ENCODE data around the gene PCDHA11.
"Not testable (repeated sequence)": the region's sequence is repeated elsewhere in the genome, so short reads cannot be mapped to it uniquely, and the experiment has no call there.

Gene PCDHA11

DNA sequence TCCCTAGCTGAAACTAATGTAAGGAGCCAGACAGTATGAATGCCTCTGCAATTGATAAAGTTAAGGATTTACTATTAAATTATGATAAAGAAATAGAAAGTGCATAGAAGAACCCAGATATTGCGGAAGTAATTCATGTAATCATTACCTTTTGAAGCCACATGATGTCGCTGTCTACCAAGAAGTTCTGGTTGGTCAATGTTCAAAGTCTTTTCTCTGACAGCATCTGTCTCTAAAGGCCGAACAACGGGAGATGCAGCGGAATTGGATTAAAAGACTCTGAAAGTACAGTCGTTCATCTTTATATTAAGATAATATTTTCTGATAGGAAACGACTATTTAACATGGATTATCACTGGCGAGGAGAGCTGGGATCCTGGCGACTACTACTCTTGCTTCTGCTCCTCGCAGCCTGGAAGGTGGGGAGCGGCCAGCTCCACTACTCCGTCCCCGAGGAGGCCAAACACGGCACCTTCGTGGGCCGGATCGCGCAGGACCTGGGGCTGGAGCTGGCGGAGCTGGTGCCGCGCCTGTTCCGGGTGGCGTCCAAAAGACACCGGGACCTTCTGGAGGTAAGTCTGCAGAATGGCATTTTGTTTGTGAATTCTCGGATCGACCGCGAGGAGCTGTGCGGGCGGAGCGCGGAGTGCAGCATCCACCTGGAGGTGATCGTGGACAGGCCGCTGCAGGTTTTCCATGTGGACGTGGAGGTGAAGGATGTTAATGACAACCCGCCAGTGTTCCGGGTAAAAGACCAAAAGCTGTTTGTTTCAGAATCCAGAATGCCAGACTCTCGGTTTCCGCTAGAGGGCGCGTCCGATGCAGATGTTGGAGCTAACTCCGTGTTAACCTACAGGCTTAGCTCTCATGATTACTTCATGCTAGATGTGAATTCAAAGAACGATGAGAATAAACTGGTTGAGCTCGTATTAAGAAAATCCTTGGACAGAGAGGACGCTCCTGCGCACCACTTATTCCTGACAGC, 27.5 kb upstream of the PCDHA11 start, which contains the start of gene PCDHA8:
Gene PCDHA8 (plus strand): TSS at position 210 of the 985 bp plus-strand sequence. CDS start 135 bp downstream, at position 345.
- no peak for DNase-seq (ENCODE audit: extremely low spot score)
- TF ChIP-seq, protein P1, sequence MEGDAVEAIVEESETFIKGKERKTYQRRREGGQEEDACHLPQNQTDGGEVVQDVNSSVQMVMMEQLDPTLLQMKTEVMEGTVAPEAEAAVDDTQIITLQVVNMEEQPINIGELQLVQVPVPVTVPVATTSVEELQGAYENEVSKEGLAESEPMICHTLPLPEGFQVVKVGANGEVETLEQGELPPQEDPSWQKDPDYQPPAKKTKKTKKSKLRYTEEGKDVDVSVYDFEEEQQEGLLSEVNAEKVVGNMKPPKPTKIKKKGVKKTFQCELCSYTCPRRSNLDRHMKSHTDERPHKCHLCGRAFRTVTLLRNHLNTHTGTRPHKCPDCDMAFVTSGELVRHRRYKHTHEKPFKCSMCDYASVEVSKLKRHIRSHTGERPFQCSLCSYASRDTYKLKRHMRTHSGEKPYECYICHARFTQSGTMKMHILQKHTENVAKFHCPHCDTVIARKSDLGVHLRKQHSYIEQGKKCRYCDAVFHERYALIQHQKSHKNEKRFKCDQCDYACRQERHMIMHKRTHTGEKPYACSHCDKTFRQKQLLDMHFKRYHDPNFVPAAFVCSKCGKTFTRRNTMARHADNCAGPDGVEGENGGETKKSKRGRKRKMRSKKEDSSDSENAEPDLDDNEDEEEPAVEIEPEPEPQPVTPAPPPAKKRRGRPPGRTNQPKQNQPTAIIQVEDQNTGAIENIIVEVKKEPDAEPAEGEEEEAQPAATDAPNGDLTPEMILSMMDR (IDR thresholded peaks at IDR 0.05; ENCODE audit: control extremely low read depth, extremely low read depth, low read depth, missing control alignments): no peak
- ChIA-PET CTCF (no interaction called here), POLR2A (no interaction called here)

DNA sequence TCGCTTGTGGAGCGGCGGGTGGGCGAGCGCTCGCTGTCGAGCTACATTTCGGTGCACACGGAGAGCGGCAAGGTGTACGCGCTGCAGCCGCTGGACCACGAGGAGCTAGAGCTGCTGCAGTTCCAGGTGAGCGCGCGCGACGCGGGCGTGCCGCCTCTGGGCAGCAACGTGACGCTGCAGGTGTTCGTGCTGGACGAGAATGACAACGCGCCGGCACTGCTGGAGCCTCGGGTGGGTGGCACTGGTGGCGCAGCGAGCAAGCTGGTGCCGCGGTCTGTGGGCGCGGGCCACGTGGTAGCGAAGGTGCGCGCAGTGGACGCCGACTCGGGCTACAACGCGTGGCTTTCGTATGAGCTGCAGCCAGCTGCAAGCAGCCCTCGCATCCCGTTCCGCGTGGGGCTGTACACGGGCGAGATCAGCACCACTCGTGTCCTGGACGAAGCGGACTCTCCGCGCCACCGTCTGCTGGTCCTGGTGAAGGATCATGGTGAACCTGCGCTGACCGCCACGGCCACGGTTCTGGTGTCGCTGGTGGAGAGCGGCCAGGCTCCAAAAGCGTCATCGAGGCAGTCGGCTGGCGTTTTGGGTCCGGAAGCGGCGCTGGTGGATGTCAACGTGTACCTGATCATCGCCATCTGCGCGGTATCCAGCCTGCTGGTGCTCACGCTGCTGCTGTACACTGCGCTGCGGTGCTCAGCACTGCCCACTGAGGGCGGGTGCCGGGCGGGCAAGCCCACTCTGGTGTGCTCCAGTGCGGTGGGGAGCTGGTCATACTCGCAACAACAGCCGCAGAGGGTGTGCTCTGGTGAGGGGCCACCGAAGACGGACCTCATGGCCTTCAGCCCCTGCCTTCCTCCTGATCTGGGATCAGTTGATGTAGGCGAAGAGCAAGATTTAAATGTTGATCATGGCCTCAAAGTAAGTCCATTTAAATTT, 25.7 kb upstream of the PCDHA11 start:
- ChIA-PET POLR2A (no interaction called here), CTCF (no interaction called here)
- DNase-seq (ENCODE audit: extremely low spot score): no peak
- TF ChIP-seq, protein P1 (IDR thresholded peaks at IDR 0.05; ENCODE audit: control extremely low read depth, extremely low read depth, low read depth, missing control alignments): no peak

DNA sequence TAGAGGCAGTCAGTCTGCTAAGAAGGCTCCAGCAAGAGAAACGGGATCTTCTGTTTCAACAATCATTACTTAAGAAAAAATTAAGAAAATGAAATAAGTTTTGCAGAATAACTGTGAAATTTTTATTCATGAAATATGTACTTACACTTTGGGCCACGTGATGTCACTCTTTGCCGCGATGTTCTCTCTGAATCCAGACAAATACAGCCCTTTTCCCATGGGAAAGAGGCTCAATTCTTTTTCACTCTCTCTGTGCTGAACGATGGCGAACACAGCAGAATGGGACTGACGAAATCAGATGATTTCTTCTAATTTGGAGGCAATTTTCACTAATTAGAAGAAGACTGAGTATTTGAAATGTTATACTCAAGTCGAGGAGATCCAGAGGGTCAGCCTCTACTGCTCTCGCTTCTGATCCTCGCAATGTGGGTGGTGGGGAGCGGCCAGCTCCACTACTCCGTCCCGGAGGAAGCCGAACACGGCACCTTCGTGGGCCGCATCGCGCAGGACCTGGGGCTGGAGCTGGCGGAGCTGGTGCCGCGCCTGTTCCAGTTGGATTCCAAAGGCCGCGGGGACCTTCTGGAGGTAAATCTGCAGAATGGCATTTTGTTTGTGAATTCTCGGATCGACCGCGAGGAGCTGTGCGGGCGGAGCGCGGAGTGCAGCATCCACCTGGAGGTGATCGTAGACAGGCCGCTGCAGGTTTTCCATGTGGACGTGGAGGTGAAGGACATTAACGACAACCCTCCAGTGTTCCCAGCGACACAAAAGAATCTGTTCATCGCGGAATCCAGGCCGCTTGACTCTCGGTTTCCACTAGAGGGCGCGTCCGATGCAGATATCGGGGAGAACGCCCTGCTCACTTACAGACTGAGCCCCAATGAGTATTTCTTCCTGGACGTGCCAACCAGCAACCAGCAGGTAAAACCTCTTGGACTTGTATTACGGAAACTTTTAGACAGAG, 20.3 kb upstream of the PCDHA11 start, which contains the start of gene PCDHA9:
Gene PCDHA9 (plus strand): TSS at position 244 of the 964 bp plus-strand sequence. CDS start 114 bp downstream, at position 358.
- POLR2A ChIA-PET; CTCF ChIA-PET; DNase-seq (ENCODE audit: extremely low spot score): not testable (repeated sequence)

DNA sequence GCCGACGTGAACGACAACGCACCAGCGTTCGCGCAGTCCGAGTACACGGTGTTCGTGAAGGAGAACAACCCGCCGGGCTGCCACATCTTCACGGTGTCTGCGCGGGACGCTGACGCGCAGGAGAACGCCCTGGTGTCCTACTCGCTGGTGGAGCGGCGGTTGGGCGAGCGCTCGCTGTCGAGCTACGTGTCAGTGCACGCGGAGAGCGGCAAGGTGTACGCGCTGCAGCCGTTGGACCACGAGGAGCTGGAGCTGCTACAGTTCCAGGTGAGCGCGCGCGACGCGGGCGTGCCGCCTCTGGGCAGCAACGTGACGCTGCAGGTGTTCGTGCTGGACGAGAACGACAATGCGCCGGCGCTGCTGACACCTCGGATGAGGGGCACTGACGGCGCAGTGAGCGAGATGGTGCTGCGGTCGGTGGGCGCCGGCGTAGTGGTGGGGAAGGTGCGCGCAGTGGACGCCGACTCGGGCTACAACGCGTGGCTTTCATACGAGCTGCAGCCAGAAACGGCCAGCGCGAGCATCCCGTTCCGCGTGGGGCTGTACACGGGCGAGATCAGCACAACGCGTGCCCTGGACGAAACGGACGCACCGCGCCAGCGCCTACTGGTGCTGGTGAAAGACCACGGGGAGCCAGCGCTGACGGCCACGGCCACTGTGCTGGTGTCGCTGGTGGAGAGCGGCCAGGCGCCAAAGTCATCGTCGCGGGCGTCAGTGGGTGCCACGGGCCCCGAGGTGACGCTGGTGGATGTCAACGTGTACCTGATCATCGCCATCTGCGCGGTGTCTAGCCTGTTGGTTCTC, 18.7 kb upstream of the PCDHA11 start:
- POLR2A ChIA-PET; CTCF ChIA-PET; DNase-seq (ENCODE audit: extremely low spot score): not testable (repeated sequence)

DNA sequence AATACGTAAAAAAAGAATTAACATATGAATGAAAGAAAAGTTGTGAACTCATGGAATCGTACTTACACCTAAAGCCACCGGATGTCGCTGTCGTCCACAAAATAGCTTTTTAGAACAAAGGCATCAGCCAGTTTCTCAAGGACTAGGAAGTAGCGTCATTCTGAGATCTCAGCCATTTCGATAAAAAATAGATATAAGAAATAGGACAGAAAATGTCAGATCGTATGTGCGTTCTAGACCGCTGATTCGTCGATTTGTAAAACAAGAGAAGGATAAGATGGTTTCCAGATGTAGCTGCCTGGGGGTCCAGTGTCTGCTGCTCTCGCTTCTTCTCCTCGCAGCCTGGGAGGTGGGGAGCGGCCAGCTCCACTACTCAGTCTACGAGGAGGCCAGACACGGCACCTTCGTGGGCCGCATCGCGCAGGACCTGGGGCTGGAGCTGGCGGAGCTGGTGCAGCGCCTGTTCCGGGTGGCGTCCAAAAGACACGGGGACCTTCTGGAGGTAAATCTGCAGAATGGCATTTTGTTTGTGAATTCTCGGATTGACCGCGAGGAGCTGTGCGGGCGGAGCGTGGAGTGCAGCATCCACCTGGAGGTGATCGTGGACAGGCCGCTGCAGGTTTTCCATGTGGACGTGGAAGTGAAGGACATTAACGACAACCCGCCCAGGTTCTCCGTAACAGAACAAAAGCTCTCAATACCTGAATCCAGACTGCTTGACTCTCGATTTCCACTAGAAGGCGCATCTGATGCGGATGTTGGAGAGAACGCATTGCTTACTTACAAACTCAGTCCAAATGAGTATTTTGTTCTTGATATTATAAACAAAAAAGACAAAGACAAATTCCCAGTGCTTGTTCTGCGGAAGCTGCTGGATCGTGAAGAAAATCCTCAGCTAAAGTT, 12.7 kb upstream of the PCDHA11 start, which contains the start of gene PCDHA10:
Gene PCDHA10 (plus strand): TSS at position 126 of the 903 bp plus-strand sequence. CDS start 152 bp downstream, at position 278.
- DNase-seq (ENCODE audit: extremely low spot score): no peak
- TF ChIP-seq, protein P1 (IDR thresholded peaks at IDR 0.05; ENCODE audit: control extremely low read depth, extremely low read depth, low read depth, missing control alignments): no peak
- POLR2A ChIA-PET: no interaction called here
- CTCF ChIA-PET: no interaction called here

Measured in GM10248 (cell line).